Nephron (organoid): ENCODE results near the gene HOXC11.

Experiments
- H3K27ac Mint-ChIP-seq, 3 experiments: 2 replicates each; pipeline ENCODE4 v1.8.0; 2020; ENCODE audit warnings: mixed read lengths in 3 of 3, mild to moderate bottlenecking in 2 of 3, moderate library complexity in 1 of 3
- H3K27me3 Mint-ChIP-seq: 2 replicates; pipeline ENCODE4 v1.8.0; 2021; ENCODE audit warnings: low read depth, mild to moderate bottlenecking, moderate library complexity, mixed read lengths
- H3K36me3 Mint-ChIP-seq: 2 replicates; pipeline ENCODE4 v1.8.0; 2020; ENCODE audit warnings: low read depth, mixed read lengths
- H3K4me1 Mint-ChIP-seq: 2 replicates; pipeline ENCODE4 v1.8.0; 2020; ENCODE audit warnings: mixed read lengths
- H3K4me3 Mint-ChIP-seq, 3 experiments: 2 replicates each; pipeline ENCODE4 v1.8.0; 2020; ENCODE audit warnings: mild to moderate bottlenecking in 3 of 3, mixed read lengths in 3 of 3, moderate library complexity in 2 of 3
- H3K9me3 Mint-ChIP-seq: 2 replicates; pipeline ENCODE4 v1.8.0; 2020; ENCODE audit warnings: mixed read lengths
- CTCF ChIP-seq, 3 experiments: fragments of 200-600 bp; sonication (generic); IDR thresholded peaks; one replicate each; pipeline ENCODE4 v1.5.0; 2021; ENCODE audit warnings: antibody characterized with exemption in 3 of 3; ENCODE audit not compliant: unreplicated experiment in 3 of 3

Gene HOXC11

GRCh38 chr12:54016478-54016964 lies 43.6 kb downstream of the HOXC11 start:
- Mint-ChIP-seq H3K27ac (peak overlapping the region; percentile 93 to 97 (median 95)), H3K4me1 (peaks cover 62% of the 10 kb centered on the region), H3K9me3 (no peaks in the 10 kb centered on the region), H3K36me3 (peaks cover 2% of the 10 kb centered on the region), H3K4me3 (peak overlapping the region; percentile 85 to 90 (median 89)), H3K27me3 (peaks cover 23% of the 10 kb centered on the region)
- no peak for TF ChIP-seq CTCF (IDR thresholded peaks at IDR 0.05; ENCODE audit: unreplicated experiment in 3 of 3)

- TF ChIP-seq CTCF (IDR thresholded peaks at IDR 0.05; ENCODE audit: unreplicated experiment in 3 of 3): no peak
- H3K27ac Mint-ChIP-seq: peak overlapping the region; percentile 93 to 97 (median 95)
- peak overlapping the region; percentile 85 to 90 (median 89) for H3K4me3 Mint-ChIP-seq
- H3K9me3 Mint-ChIP-seq: no peaks in the 10 kb centered on the region
- peaks cover 3% of the 10 kb centered on the region for H3K36me3 Mint-ChIP-seq
- H3K4me1 Mint-ChIP-seq: peaks cover 62% of the 10 kb centered on the region
- H3K27me3 Mint-ChIP-seq: peaks cover 23% of the 10 kb centered on the region
Observed at GRCh38 chr12:54017027-54017788, 44.3 kb downstream of the HOXC11 start.

- TF ChIP-seq CTCF (IDR thresholded peaks at IDR 0.05; ENCODE audit: unreplicated experiment in 3 of 3): no peak
- peaks cover 3% of the 10 kb centered on the region for H3K36me3 Mint-ChIP-seq
- H3K27me3 Mint-ChIP-seq: peaks cover 23% of the 10 kb centered on the region
- peak overlapping the region; percentile 93 to 97 (median 95) for H3K27ac Mint-ChIP-seq
- peak overlapping the region; percentile 85 to 90 (median 89) for H3K4me3 Mint-ChIP-seq
- H3K9me3 Mint-ChIP-seq: no peaks in the 10 kb centered on the region
- H3K4me1 Mint-ChIP-seq: peaks cover 62% of the 10 kb centered on the region
Observed at GRCh38 chr12:54017878-54018467, 45.0 kb downstream of the HOXC11 start.

- H3K4me1 Mint-ChIP-seq: peaks cover 62% of the 10 kb centered on the region
- peaks cover 3% of the 10 kb centered on the region for H3K36me3 Mint-ChIP-seq
- peak overlapping the region; percentile 93 to 97 (median 95) for H3K27ac Mint-ChIP-seq
- peaks cover 18% of the 10 kb centered on the region for H3K27me3 Mint-ChIP-seq
- peak overlapping the region; percentile 85 to 90 (median 89) for H3K4me3 Mint-ChIP-seq
- TF ChIP-seq CTCF (IDR thresholded peaks at IDR 0.05; ENCODE audit: unreplicated experiment in 3 of 3): no peak
- H3K9me3 Mint-ChIP-seq: no peaks in the 10 kb centered on the region
Observed at GRCh38 chr12:54018468-54018984, 45.6 kb downstream of the HOXC11 start.

- no peak for TF ChIP-seq CTCF (IDR thresholded peaks at IDR 0.05; ENCODE audit: unreplicated experiment in 3 of 3)
- peaks cover 19% of the 10 kb centered on the region for H3K27me3 Mint-ChIP-seq
- no peaks in the 10 kb centered on the region for H3K9me3 Mint-ChIP-seq
- peaks cover 3% of the 10 kb centered on the region for H3K36me3 Mint-ChIP-seq
- H3K27ac Mint-ChIP-seq: peak overlapping the region; percentile 95 to 98 (median 97)
- H3K4me1 Mint-ChIP-seq: peaks cover 63% of the 10 kb centered on the region
- peak overlapping the region; percentile 85 to 90 (median 89) for H3K4me3 Mint-ChIP-seq
Observed at GRCh38 chr12:54019091-54019811, 46.3 kb downstream of the HOXC11 start.
